ENCODE data around the gene DSC2. TPM values are rescaled to one million over a fixed set of nuclear protein-coding genes. Genes with fewer than 3 reads are reported as not detected.

The DSC2 gene
- total and polyA plus RNA-seq, 2 donors (not counting 3 experiments of a cell fraction or from before 2014, with no cell fraction given): under 0.01 TPM; not detected in 1

DNA sequence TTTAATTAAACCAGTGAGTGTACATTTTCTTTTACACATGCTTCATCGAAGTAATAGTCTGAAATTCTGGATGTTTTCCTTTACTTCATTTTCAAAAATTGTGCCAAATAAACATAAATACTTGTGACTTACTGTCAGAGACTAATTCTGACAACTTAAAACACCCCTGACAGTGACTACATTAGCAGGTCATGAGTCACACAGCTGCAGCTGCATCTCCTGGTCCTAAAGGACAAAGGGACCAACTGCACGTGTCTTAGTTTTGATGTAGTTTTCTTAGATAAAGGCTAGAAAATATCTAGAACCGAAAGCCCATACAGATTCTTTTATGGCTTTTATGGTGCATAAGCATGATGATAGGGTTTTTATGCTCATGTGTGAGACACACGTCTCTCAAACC lies 30.0 kb downstream of the DSC2 start:
- H3K79me2 ChIP-seq (ENCODE audit: control insufficient read depth, insufficient read depth, low read length): no peaks in the 10 kb centered on the region
- DNase-seq (ENCODE audit: low read depth, low spot score): no peak
- no peak overlapping the region for H3K27ac ChIP-seq (ENCODE audit: insufficient read depth, low read depth, low read length)
- BruUV-seq (replicated peaks): no TSS peak
- ChIA-PET CTCF (no interaction called here), POLR2A (no interaction called here)
- FAIRE-seq: no peak
- H3K4me3 ChIP-seq (replicated peaks in 1 of 3; ENCODE audit: insufficient read depth in 1 of 3, low read depth in 1 of 3, low read length in 3 of 3): no peak overlapping the region
- no peak for TF ChIP-seq GATA2 (IDR thresholded peaks at IDR 0.05; ENCODE audit: insufficient read depth, insufficient read length, low read depth, low read length)
- TF ChIP-seq FOS (IDR thresholded peaks at IDR 0.05; ENCODE audit: borderline replicate concordance, insufficient read depth, low read length): no peak
- TF ChIP-seq EZH2 (IDR thresholded peaks at IDR 0.05; ENCODE audit: borderline replicate concordance, low read depth, low read length, severe bottlenecking): no peak
- TF ChIP-seq POLR2A (IDR thresholded peaks at IDR 0.05; ENCODE audit: low read depth, low read length): no peak
- TF ChIP-seq MYC (IDR thresholded peaks at IDR 0.05; ENCODE audit: low read depth, low read length): no peak
- TF ChIP-seq JUN (IDR thresholded peaks at IDR 0.05; ENCODE audit: borderline replicate concordance, insufficient read depth, insufficient read length, low read depth): no peak
- H3K9me1 ChIP-seq (replicated peaks; ENCODE audit: control insufficient read depth, extremely low read depth, insufficient read depth, low read length): no peaks in the 10 kb centered on the region
- H3K27me3 ChIP-seq (ENCODE audit: control insufficient read depth in 2 of 2, insufficient read depth in 2 of 2, low read length in 2 of 2): no peaks in the 10 kb centered on the region
- H4K20me1 ChIP-seq (replicated peaks; ENCODE audit: control insufficient read depth, extremely low read depth, insufficient read depth, low read length): no peaks in the 10 kb centered on the region
- no peaks in the 10 kb centered on the region for H3K4me1 ChIP-seq (ENCODE audit: control insufficient read depth, extremely low read depth, insufficient read depth, low read length)
- H3K9ac ChIP-seq (replicated peaks; ENCODE audit: extremely low read depth, insufficient read depth, low read length): no peak overlapping the region
- H3K4me2 ChIP-seq (ENCODE audit: insufficient read depth, low read length): no peak overlapping the region
- H2AFZ ChIP-seq (ENCODE audit: low read depth, low read length): no peak overlapping the region
- intact Hi-C loops (cut with micrococcal nuclease): no loop called here
- no peaks in the 10 kb centered on the region for H3K36me3 ChIP-seq (ENCODE audit: control insufficient read depth in 2 of 2, extremely low read depth in 1 of 2, insufficient read depth in 2 of 2, low read length in 2 of 2)
- dilution Hi-C loops (cut with MboI; ENCODE audit: extremely low pct_ligation_motif_present, low sequenced_read_pairs): no loop called here
- no peaks in the 10 kb centered on the region for H3K9me3 ChIP-seq (replicated peaks; ENCODE audit: control insufficient read depth, insufficient read depth, low read length)

GRCh38 chr18:31070206-31070605 lies 32.0 kb downstream of the DSC2 start:
- H3K4me2 ChIP-seq (ENCODE audit: insufficient read depth, low read length): no peak overlapping the region
- H3K36me3 ChIP-seq (ENCODE audit: control insufficient read depth in 2 of 2, extremely low read depth in 1 of 2, insufficient read depth in 2 of 2, low read length in 2 of 2): no peaks in the 10 kb centered on the region
- H3K4me1 ChIP-seq (ENCODE audit: control insufficient read depth, extremely low read depth, insufficient read depth, low read length): no peaks in the 10 kb centered on the region
- FAIRE-seq (no peak), DNase-seq (ENCODE audit: low read depth, low spot score) (no peak)
- no peak overlapping the region for H2AFZ ChIP-seq (ENCODE audit: low read depth, low read length)
- H3K27me3 ChIP-seq (ENCODE audit: control insufficient read depth in 2 of 2, insufficient read depth in 2 of 2, low read length in 2 of 2): no peaks in the 10 kb centered on the region
- H3K27ac ChIP-seq (ENCODE audit: insufficient read depth, low read depth, low read length): no peak overlapping the region
- ChIA-PET CTCF (no interaction called here), POLR2A (no interaction called here)
- H3K9me3 ChIP-seq (replicated peaks; ENCODE audit: control insufficient read depth, insufficient read depth, low read length): no peaks in the 10 kb centered on the region
- no peak for TF ChIP-seq MYC (IDR thresholded peaks at IDR 0.05; ENCODE audit: low read depth, low read length)
- TF ChIP-seq JUN (IDR thresholded peaks at IDR 0.05; ENCODE audit: borderline replicate concordance, insufficient read depth, insufficient read length, low read depth): no peak
- TF ChIP-seq POLR2AphosphoS5 (IDR thresholded peaks at IDR 0.05; ENCODE audit: insufficient read depth, low read depth, low read length): no peak
- TF ChIP-seq CTCF (IDR thresholded peaks at IDR 0.05; ENCODE audit: extremely low read depth in 1 of 2, insufficient read depth in 1 of 2, low read depth in 1 of 2, low read length in 2 of 2): no peak
- TF ChIP-seq EZH2 (IDR thresholded peaks at IDR 0.05; ENCODE audit: borderline replicate concordance, low read depth, low read length, severe bottlenecking): no peak
- no peak for TF ChIP-seq GATA2 (IDR thresholded peaks at IDR 0.05; ENCODE audit: insufficient read depth, insufficient read length, low read depth, low read length)
- TF ChIP-seq FOS (IDR thresholded peaks at IDR 0.05; ENCODE audit: borderline replicate concordance, insufficient read depth, low read length): no peak
- TF ChIP-seq MAX (IDR thresholded peaks at IDR 0.05; ENCODE audit: insufficient read depth, insufficient read length): no peak
- no peak for TF ChIP-seq POLR2A (IDR thresholded peaks at IDR 0.05; ENCODE audit: low read depth, low read length)
- intact Hi-C loops (cut with micrococcal nuclease) (no loop called here), dilution Hi-C loops (cut with MboI; ENCODE audit: extremely low pct_ligation_motif_present, low sequenced_read_pairs) (no loop called here)
- H3K79me2 ChIP-seq (ENCODE audit: control insufficient read depth, insufficient read depth, low read length): no peaks in the 10 kb centered on the region
- no peaks in the 10 kb centered on the region for H3K9me1 ChIP-seq (replicated peaks; ENCODE audit: control insufficient read depth, extremely low read depth, insufficient read depth, low read length)
- no peak overlapping the region for H3K9ac ChIP-seq (replicated peaks; ENCODE audit: extremely low read depth, insufficient read depth, low read length)
- BruUV-seq (replicated peaks): no TSS peak
- H4K20me1 ChIP-seq (replicated peaks; ENCODE audit: control insufficient read depth, extremely low read depth, insufficient read depth, low read length): no peaks in the 10 kb centered on the region
- H3K4me3 ChIP-seq (replicated peaks in 1 of 3; ENCODE audit: insufficient read depth in 1 of 3, low read depth in 1 of 3, low read length in 3 of 3): no peak overlapping the region
